ENCODE results near the gene MISP3.
A peak's percentile ranks its signal among the peaks of the same experiment; 100 is the strongest.

The MISP3 gene

GRCh38 chr19:14080887-14081796 lies 8.6 kb downstream of the MISP3 start:
- no peaks in the 10 kb centered on the region for H3K36me3 ChIP-seq (ENCODE audit: control insufficient read depth in 2 of 2, insufficient read depth in 2 of 2, low read length in 2 of 2)
- peak overlapping the region; percentile 93 to 96 for H3K27ac ChIP-seq (ENCODE audit: low read depth in 2 of 2, low read length in 2 of 2)
- H3K4me3 ChIP-seq (ENCODE audit: low read length in 2 of 2): peak overlapping the region; percentile 85 to 90
- no peaks in the 10 kb centered on the region for H3K9me3 ChIP-seq (ENCODE audit: control insufficient read depth in 2 of 2, low read length in 2 of 2)
- H3K9ac ChIP-seq (ENCODE audit: low read depth in 1 of 2, low read length in 2 of 2): peak overlapping the region; percentile 87 to 97
- H3K27me3 ChIP-seq (ENCODE audit: control insufficient read depth in 2 of 2, insufficient read depth in 2 of 2, low read length in 2 of 2): no peaks in the 10 kb centered on the region
- H3K4me1 ChIP-seq (ENCODE audit: control insufficient read depth in 2 of 2, insufficient read depth in 2 of 2, low read length in 2 of 2): peaks cover 20 to 23% of the 10 kb centered on the region in 2 donors

GRCh38 chr19:14081797-14082674 lies 9.4 kb downstream of the MISP3 start:
- Histone ChIP-seq H3K9ac (ENCODE audit: low read depth in 1 of 2, low read length in 2 of 2) (peak overlapping the region; percentile 87 to 97), H3K4me3 (ENCODE audit: low read length in 2 of 2) (peak overlapping the region; percentile 85 to 90), H3K27me3 (ENCODE audit: control insufficient read depth in 2 of 2, insufficient read depth in 2 of 2, low read length in 2 of 2) (no peaks in the 10 kb centered on the region), H3K27ac (ENCODE audit: low read depth in 2 of 2, low read length in 2 of 2) (peak overlapping the region; percentile 93 to 96), H3K4me1 (ENCODE audit: control insufficient read depth in 2 of 2, insufficient read depth in 2 of 2, low read length in 2 of 2) (peaks cover 20 to 21% of the 10 kb centered on the region in 2 donors), H3K9me3 (ENCODE audit: control insufficient read depth in 2 of 2, low read length in 2 of 2) (no peaks in the 10 kb centered on the region), H3K36me3 (ENCODE audit: control insufficient read depth in 2 of 2, insufficient read depth in 2 of 2, low read length in 2 of 2) (no peaks in the 10 kb centered on the region)

- Histone ChIP-seq H3K4me3 (ENCODE audit: low read length in 2 of 2) (peak overlapping the region; percentile 85 to 90), H3K36me3 (ENCODE audit: control insufficient read depth in 2 of 2, insufficient read depth in 2 of 2, low read length in 2 of 2) (no peaks in the 10 kb centered on the region), H3K27me3 (ENCODE audit: control insufficient read depth in 2 of 2, insufficient read depth in 2 of 2, low read length in 2 of 2) (no peaks in the 10 kb centered on the region), H3K9ac (ENCODE audit: low read depth in 1 of 2, low read length in 2 of 2) (peak overlapping the region; percentile 87 to 97), H3K9me3 (ENCODE audit: control insufficient read depth in 2 of 2, low read length in 2 of 2) (no peaks in the 10 kb centered on the region), H3K27ac (ENCODE audit: low read depth in 2 of 2, low read length in 2 of 2) (peak overlapping the region; percentile 93 to 96), H3K4me1 (ENCODE audit: control insufficient read depth in 2 of 2, insufficient read depth in 2 of 2, low read length in 2 of 2) (peaks cover 20 to 21% of the 10 kb centered on the region in 2 donors)
Measured at GRCh38 chr19:14082675-14082960, 10.0 kb downstream of the MISP3 start.

- Histone ChIP-seq H3K27me3 (ENCODE audit: control insufficient read depth in 2 of 2, insufficient read depth in 2 of 2, low read length in 2 of 2) (no peaks in the 10 kb centered on the region), H3K9me3 (ENCODE audit: control insufficient read depth in 2 of 2, low read length in 2 of 2) (no peaks in the 10 kb centered on the region), H3K9ac (ENCODE audit: low read depth in 1 of 2, low read length in 2 of 2) (no peak within 1 kb of the TSS), H3K4me3 (ENCODE audit: low read length in 2 of 2) (peak within 1 kb of the TSS in 1 of 2 donors; percentile 16), H3K27ac (ENCODE audit: low read depth in 2 of 2, low read length in 2 of 2) (no peak within 1 kb of the TSS), H3K36me3 (ENCODE audit: control insufficient read depth in 2 of 2, insufficient read depth in 2 of 2, low read length in 2 of 2) (peaks cover 6 to 8% of the 10 kb centered on the region in 2 donors), H3K4me1 (ENCODE audit: control insufficient read depth in 2 of 2, insufficient read depth in 2 of 2, low read length in 2 of 2) (peaks cover 16 to 17% of the 10 kb centered on the region in 2 donors)
Measured at GRCh38 chr19:14085309-14085995, 12.9 kb downstream of the MISP3 start, which contains the start of gene C19orf67. TSS of gene C19orf67 (minus strand) at chr19:14085783. CDS start at chr19:14085627, 156 bp downstream.

GRCh38 chr19:14086098-14086497 lies 13.5 kb downstream of the MISP3 start:
- Histone ChIP-seq H3K27me3 (ENCODE audit: control insufficient read depth in 2 of 2, insufficient read depth in 2 of 2, low read length in 2 of 2) (no peaks in the 10 kb centered on the region), H3K36me3 (ENCODE audit: control insufficient read depth in 2 of 2, insufficient read depth in 2 of 2, low read length in 2 of 2) (peaks cover 6 to 8% of the 10 kb centered on the region in 2 donors), H3K9me3 (ENCODE audit: control insufficient read depth in 2 of 2, low read length in 2 of 2) (no peaks in the 10 kb centered on the region), H3K4me3 (ENCODE audit: low read length in 2 of 2) (no peak overlapping the region), H3K4me1 (ENCODE audit: control insufficient read depth in 2 of 2, insufficient read depth in 2 of 2, low read length in 2 of 2) (peaks cover 10 to 15% of the 10 kb centered on the region in 2 donors), H3K9ac (ENCODE audit: low read depth in 1 of 2, low read length in 2 of 2) (no peak overlapping the region), H3K27ac (ENCODE audit: low read depth in 2 of 2, low read length in 2 of 2) (no peak overlapping the region)

- Histone ChIP-seq H3K27me3 (ENCODE audit: control insufficient read depth in 2 of 2, insufficient read depth in 2 of 2, low read length in 2 of 2) (no peaks in the 10 kb centered on the region), H3K9me3 (ENCODE audit: control insufficient read depth in 2 of 2, low read length in 2 of 2) (peaks cover 0 to 4% of the 10 kb centered on the region in 2 donors), H3K27ac (ENCODE audit: low read depth in 2 of 2, low read length in 2 of 2) (no peak overlapping the region), H3K4me1 (ENCODE audit: control insufficient read depth in 2 of 2, insufficient read depth in 2 of 2, low read length in 2 of 2) (peaks cover 5 to 7% of the 10 kb centered on the region in 2 donors), H3K4me3 (ENCODE audit: low read length in 2 of 2) (peak overlapping the region; percentile 41 to 61), H3K9ac (ENCODE audit: low read depth in 1 of 2, low read length in 2 of 2) (peak overlapping the region in 1 of 2 donors; percentile 43), H3K36me3 (ENCODE audit: control insufficient read depth in 2 of 2, insufficient read depth in 2 of 2, low read length in 2 of 2) (peaks cover 6 to 8% of the 10 kb centered on the region in 2 donors)
Measured at GRCh38 chr19:14088634-14089411, 16.2 kb downstream of the MISP3 start.

GRCh38 chr19:14089412-14089661 lies 16.8 kb downstream of the MISP3 start:
- Histone ChIP-seq H3K27me3 (ENCODE audit: control insufficient read depth in 2 of 2, insufficient read depth in 2 of 2, low read length in 2 of 2) (no peaks in the 10 kb centered on the region), H3K27ac (ENCODE audit: low read depth in 2 of 2, low read length in 2 of 2) (no peak overlapping the region), H3K36me3 (ENCODE audit: control insufficient read depth in 2 of 2, insufficient read depth in 2 of 2, low read length in 2 of 2) (peaks cover 6 to 8% of the 10 kb centered on the region in 2 donors), H3K9ac (ENCODE audit: low read depth in 1 of 2, low read length in 2 of 2) (peak overlapping the region; percentile 0 to 43), H3K4me1 (ENCODE audit: control insufficient read depth in 2 of 2, insufficient read depth in 2 of 2, low read length in 2 of 2) (peaks cover 5 to 7% of the 10 kb centered on the region in 2 donors), H3K9me3 (ENCODE audit: control insufficient read depth in 2 of 2, low read length in 2 of 2) (peaks cover 0 to 4% of the 10 kb centered on the region in 2 donors), H3K4me3 (ENCODE audit: low read length in 2 of 2) (peak overlapping the region; percentile 41 to 61)

GRCh38 chr19:14089662-14090508 lies 17.3 kb downstream of the MISP3 start:
- peaks cover 0 to 4% of the 10 kb centered on the region in 2 donors for H3K9me3 ChIP-seq (ENCODE audit: control insufficient read depth in 2 of 2, low read length in 2 of 2)
- H3K4me3 ChIP-seq (ENCODE audit: low read length in 2 of 2): peak overlapping the region; percentile 61 to 64
- no peaks in the 10 kb centered on the region for H3K27me3 ChIP-seq (ENCODE audit: control insufficient read depth in 2 of 2, insufficient read depth in 2 of 2, low read length in 2 of 2)
- H3K4me1 ChIP-seq (ENCODE audit: control insufficient read depth in 2 of 2, insufficient read depth in 2 of 2, low read length in 2 of 2): peaks cover 5 to 7% of the 10 kb centered on the region in 2 donors
- peak overlapping the region; percentile 74 for H3K27ac ChIP-seq (ENCODE audit: low read depth in 2 of 2, low read length in 2 of 2)
- H3K9ac ChIP-seq (ENCODE audit: low read depth in 1 of 2, low read length in 2 of 2): peak overlapping the region; percentile 0 to 43
- H3K36me3 ChIP-seq (ENCODE audit: control insufficient read depth in 2 of 2, insufficient read depth in 2 of 2, low read length in 2 of 2): peaks cover 6 to 8% of the 10 kb centered on the region in 2 donors

All from mucosa of rectum (tissue), 2 donors.